Skeletal muscle satellite cell (primary cell): ENCODE results near the gene CDK7.

ENCODE experiments used
- H3K27me3 ChIP-seq: 2 replicates; pipeline ENCODE4 v1.7.0; 2013; ENCODE audit warnings: low read length; ENCODE audit not compliant: control insufficient read depth, insufficient read depth
- H3K36me3 ChIP-seq: 2 replicates; pipeline ENCODE4 v1.7.0; 2013; ENCODE audit warnings: mild to moderate bottlenecking, control low read depth, low read length; ENCODE audit not compliant: insufficient read depth
- H3K4me1 ChIP-seq: 2 replicates; pipeline ENCODE4 v1.7.0; 2013; ENCODE audit warnings: low read length; ENCODE audit not compliant: control insufficient read depth, insufficient read depth
- H3K4me2 ChIP-seq: 2 replicates; pipeline ENCODE4 v1.7.0; 2013; ENCODE audit warnings: mild to moderate bottlenecking, low read length
- H3K4me3 ChIP-seq: 2 replicates; pipeline ENCODE4 v1.7.0; 2013; ENCODE audit warnings: low read length
- H3K9ac ChIP-seq: 2 replicates; pipeline ENCODE4 v1.7.0; 2013; ENCODE audit warnings: mild to moderate bottlenecking, low read depth, low read length, moderate library complexity
- H3K9me3 ChIP-seq: replicated peaks from 2 replicates; pipeline ENCODE4 v1.7.0; 2013; ENCODE audit warnings: mild to moderate bottlenecking, control low read depth, low read length

Gene CDK7

GRCh38 chr5:69271376-69271775 lies 36.7 kb downstream of the CDK7 start:
- Histone ChIP-seq H3K27me3 (no peaks in the 10 kb centered on the region), H3K4me3 (no peak overlapping the region), H3K9me3 (no peaks in the 10 kb centered on the region), H3K36me3 (peaks cover 53% of the 10 kb centered on the region), H3K4me2 (no peak overlapping the region), H3K9ac (no peak overlapping the region), H3K4me1 (peaks cover 11% of the 10 kb centered on the region)

- no peaks in the 10 kb centered on the region for H3K9me3 ChIP-seq
- no peak overlapping the region for H3K9ac ChIP-seq
- no peak overlapping the region for H3K4me3 ChIP-seq
- H3K27me3 ChIP-seq, result no peaks in the 10 kb centered on the region
- H3K4me2 ChIP-seq, result no peak overlapping the region
- peaks cover 37% of the 10 kb centered on the region for H3K36me3 ChIP-seq
- H3K4me1 ChIP-seq, result peaks cover 9% of the 10 kb centered on the region
Measured at GRCh38 chr5:69275563-69275962, 40.9 kb downstream of the CDK7 start.

GRCh38 chr5:69276422-69277174 lies 41.9 kb downstream of the CDK7 start:
- Histone ChIP-seq H3K36me3 (peaks cover 40% of the 10 kb centered on the region), H3K4me1 (peaks cover 2% of the 10 kb centered on the region), H3K27me3 (no peaks in the 10 kb centered on the region), H3K9me3 (no peaks in the 10 kb centered on the region), H3K4me3 (no peak overlapping the region), H3K9ac (no peak overlapping the region), H3K4me2 (no peak overlapping the region)

GRCh38 chr5:69279517-69279916 lies 44.8 kb downstream of the CDK7 start:
- H3K4me1 ChIP-seq, result no peaks in the 10 kb centered on the region
- no peaks in the 10 kb centered on the region for H3K9me3 ChIP-seq
- H3K4me2 ChIP-seq, result no peak overlapping the region
- peaks cover 25% of the 10 kb centered on the region for H3K36me3 ChIP-seq
- no peak overlapping the region for H3K4me3 ChIP-seq
- no peaks in the 10 kb centered on the region for H3K27me3 ChIP-seq
- H3K9ac ChIP-seq, result no peak overlapping the region

DNA sequence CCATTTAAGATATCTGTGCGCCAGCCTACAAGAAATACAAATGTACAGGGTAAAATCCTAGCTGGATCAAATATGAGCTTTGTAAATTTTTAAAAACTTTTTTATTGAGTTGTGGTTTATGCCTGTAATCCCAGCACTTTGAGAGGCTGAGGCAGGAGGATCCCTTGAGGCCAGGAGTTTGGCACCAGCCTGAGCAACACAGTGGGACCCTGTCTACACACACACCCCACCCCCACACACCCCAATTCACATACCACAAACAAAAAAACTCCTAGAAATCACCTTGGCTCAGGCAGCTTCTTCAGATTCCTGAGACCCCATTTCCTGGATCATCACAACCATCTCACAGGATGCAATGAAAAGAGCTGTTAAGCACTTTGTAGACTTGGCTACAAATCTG lies 46.4 kb downstream of the CDK7 start:
- H3K4me3 ChIP-seq, result no peak overlapping the region
- no peaks in the 10 kb centered on the region for H3K27me3 ChIP-seq
- H3K4me1 ChIP-seq, result no peaks in the 10 kb centered on the region
- no peak overlapping the region for H3K9ac ChIP-seq
- H3K9me3 ChIP-seq, result no peaks in the 10 kb centered on the region
- no peak overlapping the region for H3K4me2 ChIP-seq
- H3K36me3 ChIP-seq, result peaks cover 26% of the 10 kb centered on the region

GRCh38 chr5:69284203-69284602 lies 49.5 kb downstream of the CDK7 start:
- H3K4me3 ChIP-seq, result no peak overlapping the region
- no peak overlapping the region for H3K4me2 ChIP-seq
- no peaks in the 10 kb centered on the region for H3K4me1 ChIP-seq
- H3K9ac ChIP-seq, result no peak overlapping the region
- H3K27me3 ChIP-seq, result no peaks in the 10 kb centered on the region
- H3K36me3 ChIP-seq, result peaks cover 26% of the 10 kb centered on the region
- no peaks in the 10 kb centered on the region for H3K9me3 ChIP-seq

DNA sequence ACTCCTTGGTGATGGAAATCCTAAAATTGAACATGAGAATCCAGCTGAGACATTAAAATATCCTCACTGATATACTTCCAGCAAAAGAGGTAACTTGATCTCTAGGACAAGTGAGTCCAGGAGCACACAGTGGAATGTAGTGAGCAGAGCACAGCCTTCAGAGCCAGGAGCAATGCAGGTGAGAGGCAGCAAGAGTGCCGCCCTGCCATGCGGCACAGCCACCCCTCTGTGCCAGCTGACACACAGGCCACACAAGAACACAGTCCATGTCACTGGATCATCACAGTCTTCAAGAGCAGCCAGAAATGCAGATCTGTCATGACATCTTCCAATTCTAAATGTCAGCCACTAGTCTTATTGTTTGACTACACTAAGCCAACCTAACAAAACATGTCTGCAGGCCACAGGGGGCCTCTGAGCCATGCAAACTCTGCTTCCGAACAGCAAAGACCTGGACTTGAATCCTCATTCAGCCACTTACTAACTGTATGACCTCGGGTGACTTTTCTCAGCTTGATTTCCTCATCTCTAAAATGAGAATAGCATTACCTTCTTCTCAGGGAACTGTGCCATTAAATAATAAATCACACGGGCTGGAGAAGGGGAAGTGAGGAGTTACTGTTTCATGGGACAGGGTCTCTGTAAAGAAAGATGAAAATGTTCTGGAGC lies 50.9 kb downstream of the CDK7 start:
- no peaks in the 10 kb centered on the region for H3K9me3 ChIP-seq
- H3K27me3 ChIP-seq, result no peaks in the 10 kb centered on the region
- H3K9ac ChIP-seq, result no peak overlapping the region
- H3K4me1 ChIP-seq, result no peaks in the 10 kb centered on the region
- H3K4me3 ChIP-seq, result no peak overlapping the region
- H3K4me2 ChIP-seq, result no peak overlapping the region
- peaks cover 13% of the 10 kb centered on the region for H3K36me3 ChIP-seq

DNA sequence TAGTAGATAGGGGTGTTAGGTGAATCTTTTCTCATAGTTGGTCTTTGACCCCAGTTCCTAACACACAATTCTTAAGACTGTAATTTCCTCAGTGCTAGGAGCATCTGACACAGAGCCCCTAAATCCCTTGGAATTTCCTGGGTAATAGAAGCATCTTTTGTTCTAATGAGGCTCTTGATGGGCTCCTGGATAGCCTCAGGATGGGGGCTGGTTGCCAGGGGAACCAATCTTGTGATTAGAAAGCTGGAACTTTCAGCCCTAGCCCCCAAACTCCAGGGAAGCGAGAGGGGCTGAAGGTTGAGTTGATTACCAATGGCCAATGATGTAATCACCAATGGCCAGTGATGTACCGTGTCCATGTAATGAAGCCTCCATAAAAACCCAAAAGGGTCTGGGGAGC lies 53.4 kb downstream of the CDK7 start:
- Histone ChIP-seq H3K4me1 (no peaks in the 10 kb centered on the region), H3K36me3 (peaks cover 6% of the 10 kb centered on the region), H3K9ac (no peak overlapping the region), H3K27me3 (no peaks in the 10 kb centered on the region), H3K4me2 (no peak overlapping the region), H3K4me3 (no peak overlapping the region), H3K9me3 (no peaks in the 10 kb centered on the region)

- H3K36me3 ChIP-seq, result peaks cover 6% of the 10 kb centered on the region
- H3K27me3 ChIP-seq, result no peaks in the 10 kb centered on the region
- H3K9ac ChIP-seq, result no peak overlapping the region
- no peak overlapping the region for H3K4me3 ChIP-seq
- H3K4me1 ChIP-seq, result no peaks in the 10 kb centered on the region
- no peaks in the 10 kb centered on the region for H3K9me3 ChIP-seq
- no peak overlapping the region for H3K4me2 ChIP-seq
Measured at GRCh38 chr5:69288688-69289087, 54.0 kb downstream of the CDK7 start.

- H3K4me1 ChIP-seq, result peaks cover 8% of the 10 kb centered on the region
- H3K9ac ChIP-seq, result no peak overlapping the region
- no peaks in the 10 kb centered on the region for H3K27me3 ChIP-seq
- no peak overlapping the region for H3K4me3 ChIP-seq
- H3K36me3 ChIP-seq, result no peaks in the 10 kb centered on the region
- H3K4me2 ChIP-seq, result no peak overlapping the region
- no peaks in the 10 kb centered on the region for H3K9me3 ChIP-seq
Measured at GRCh38 chr5:69292306-69292705, 57.6 kb downstream of the CDK7 start.

DNA sequence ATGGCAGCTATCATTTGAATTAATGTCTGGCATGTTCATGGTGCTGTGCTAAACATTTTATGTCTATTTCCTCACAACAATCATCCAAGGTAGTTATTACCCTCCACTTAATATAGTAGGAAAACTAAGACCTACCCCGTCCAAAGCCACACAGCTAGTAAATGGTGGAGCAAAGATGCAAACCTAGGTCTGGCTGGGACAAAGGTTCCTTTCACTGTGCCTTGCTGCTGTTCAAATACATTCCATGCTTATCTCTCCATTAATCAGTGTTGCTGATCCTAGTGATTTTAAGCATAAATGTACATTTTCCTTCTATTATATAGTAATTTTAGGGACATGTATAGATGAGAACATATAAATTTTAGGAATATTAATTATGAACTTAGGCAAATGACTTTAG lies 59.2 kb downstream of the CDK7 start:
- H3K9ac ChIP-seq, result no peak overlapping the region
- peaks cover 8% of the 10 kb centered on the region for H3K4me1 ChIP-seq
- H3K4me2 ChIP-seq, result no peak overlapping the region
- no peaks in the 10 kb centered on the region for H3K9me3 ChIP-seq
- no peaks in the 10 kb centered on the region for H3K27me3 ChIP-seq
- H3K4me3 ChIP-seq, result no peak overlapping the region
- H3K36me3 ChIP-seq, result no peaks in the 10 kb centered on the region
